HG03378 (cell line): ENCODE results near the gene DZIP3.

Source experiments
- ATAC-seq: cut with Tn5 transposase; IDR thresholded peaks from one replicate; pipeline ENCODE4 v1.9.1; 2021; ENCODE audit warnings: mild to moderate bottlenecking, moderate library complexity; ENCODE audit not compliant: unreplicated experiment

Gene DZIP3

GRCh38 chr3:108589081-108589997 lies at the start of gene DZIP3, which contains the start of gene CIP2A:
Gene DZIP3, plus strand, starts transcription at chr3:108589722. Its CDS starts 15,685 bp downstream, at chr3:108605407.
Gene CIP2A, minus strand, starts transcription at chr3:108589438. Its CDS starts 63 bp downstream, at chr3:108589375.
- ATAC-seq: peak; percentile 80

GRCh38 chr3:108546247-108546646 lies 43.3 kb upstream of the DZIP3 start:
- ATAC-seq: no peak

DNA sequence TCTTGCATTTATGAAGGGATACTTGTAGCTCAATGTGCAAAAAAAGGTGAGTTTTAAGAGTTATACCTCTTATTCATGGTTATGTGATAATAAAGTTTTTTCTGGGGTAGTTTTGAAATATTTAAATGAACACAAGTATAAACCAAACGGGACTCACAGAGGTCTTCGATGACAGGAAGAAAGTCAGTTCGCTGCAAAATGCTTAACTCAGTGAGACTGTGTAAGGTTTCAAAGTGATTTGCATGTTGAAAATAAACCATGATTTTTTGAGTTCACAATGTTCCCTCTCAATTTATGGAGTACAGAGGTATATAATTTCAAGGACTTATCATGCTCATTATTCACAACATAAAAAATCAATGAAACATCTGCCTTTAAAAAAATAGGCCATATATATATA lies 42.8 kb upstream of the DZIP3 start:
- ATAC-seq: no peak

GRCh38 chr3:108548304-108548703 lies 41.2 kb upstream of the DZIP3 start:
- ATAC-seq: no peak

GRCh38 chr3:108548886-108549285 lies 40.6 kb upstream of the DZIP3 start:
- ATAC-seq: no peak

GRCh38 chr3:108552267-108553159 lies 37.0 kb upstream of the DZIP3 start:
- ATAC-seq: no peak

- no peak for ATAC-seq
Observed at GRCh38 chr3:108554229-108554628, 35.3 kb upstream of the DZIP3 start.

GRCh38 chr3:108554913-108555571 lies 34.5 kb upstream of the DZIP3 start:
- no peak for ATAC-seq

DNA sequence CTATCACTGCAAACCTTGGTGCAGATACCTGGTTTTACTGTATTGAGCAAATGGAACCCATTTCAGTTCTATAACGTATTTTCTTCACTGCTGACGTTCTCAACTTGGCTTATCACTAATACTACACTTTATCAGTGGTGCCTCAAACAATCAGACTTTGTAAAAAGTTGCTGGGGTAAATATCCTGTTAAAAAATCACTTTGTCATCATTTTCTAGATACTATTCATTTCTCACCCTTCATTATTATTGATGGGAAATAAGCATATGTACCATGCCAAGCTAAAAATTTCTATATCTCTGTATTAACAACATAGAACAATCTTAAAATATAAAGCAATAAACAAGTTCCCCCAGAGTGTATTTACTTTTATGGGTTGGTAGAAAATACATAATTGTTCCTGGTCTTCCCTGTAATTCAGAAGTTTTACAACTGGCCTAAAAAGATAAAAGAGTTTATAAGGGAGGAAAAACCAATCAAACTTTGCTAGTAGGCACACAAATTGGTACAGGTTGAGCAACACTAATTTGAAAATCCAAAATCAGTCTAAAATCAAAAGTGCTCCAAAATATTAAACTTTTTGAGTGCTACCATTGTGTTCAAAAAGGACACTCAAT lies 33.4 kb upstream of the DZIP3 start:
- ATAC-seq: no peak

DNA sequence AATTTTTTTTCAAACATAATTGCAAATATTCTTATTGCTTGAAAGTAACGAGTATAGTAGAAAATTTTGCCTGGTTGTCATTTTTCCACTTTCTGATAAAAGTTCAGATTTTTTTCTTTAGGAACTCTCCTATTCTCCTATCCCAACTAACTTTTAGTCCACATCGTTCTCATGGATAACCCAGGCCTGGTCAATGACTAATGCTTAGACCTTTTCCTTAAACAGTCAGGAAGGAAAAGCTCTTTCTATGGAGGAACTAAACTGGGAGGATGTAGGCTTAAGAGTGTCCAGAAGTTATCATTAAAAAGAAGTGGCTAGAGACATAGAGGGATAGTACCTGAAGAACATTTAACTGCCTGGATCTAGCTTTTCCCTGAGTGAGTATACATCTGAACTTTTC lies 27.0 kb upstream of the DZIP3 start:
- ATAC-seq: no peak

- no peak for ATAC-seq
Observed at GRCh38 chr3:108564564-108564963, 25.0 kb upstream of the DZIP3 start.

DNA sequence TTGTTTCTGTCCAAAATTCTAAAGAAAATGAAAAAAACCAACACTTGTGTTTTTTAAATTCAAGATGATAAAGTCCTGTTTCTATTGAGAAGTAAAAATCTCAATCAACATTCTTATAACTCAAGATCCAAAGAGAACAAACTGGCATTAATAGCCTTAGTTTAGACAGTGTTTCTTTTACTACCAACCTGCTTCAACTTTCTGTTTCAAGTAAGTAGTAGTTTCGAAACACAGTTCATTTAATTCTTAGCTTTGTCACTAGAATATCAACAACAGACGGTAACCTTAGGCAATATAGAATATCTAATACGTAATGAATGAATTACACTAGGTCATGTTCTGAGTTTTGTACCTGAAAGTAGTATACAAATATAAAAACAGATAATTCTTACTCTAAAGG lies 24.0 kb upstream of the DZIP3 start:
- no peak for ATAC-seq

GRCh38 chr3:108566599-108566998 lies 22.9 kb upstream of the DZIP3 start:
- no peak for ATAC-seq

DNA sequence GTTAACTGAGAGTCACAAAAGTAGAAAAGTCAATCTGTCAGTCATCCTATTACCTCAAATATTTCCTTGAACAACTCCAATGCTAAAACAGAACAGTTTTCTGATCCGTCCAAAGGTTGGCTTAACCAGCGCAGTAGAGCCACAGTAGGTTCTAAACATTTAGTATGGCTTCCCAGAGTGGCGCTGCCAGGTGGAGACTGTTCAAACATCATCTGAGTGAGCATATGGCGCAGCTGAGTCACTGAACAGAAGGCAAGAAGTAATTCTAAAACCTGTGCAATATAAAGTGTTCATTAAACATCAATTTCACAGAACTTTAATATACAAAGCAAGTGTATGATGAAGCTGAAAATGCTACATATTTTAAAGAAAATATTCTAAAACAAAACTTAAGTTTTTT lies 20.2 kb upstream of the DZIP3 start:
- ATAC-seq: no peak

DNA sequence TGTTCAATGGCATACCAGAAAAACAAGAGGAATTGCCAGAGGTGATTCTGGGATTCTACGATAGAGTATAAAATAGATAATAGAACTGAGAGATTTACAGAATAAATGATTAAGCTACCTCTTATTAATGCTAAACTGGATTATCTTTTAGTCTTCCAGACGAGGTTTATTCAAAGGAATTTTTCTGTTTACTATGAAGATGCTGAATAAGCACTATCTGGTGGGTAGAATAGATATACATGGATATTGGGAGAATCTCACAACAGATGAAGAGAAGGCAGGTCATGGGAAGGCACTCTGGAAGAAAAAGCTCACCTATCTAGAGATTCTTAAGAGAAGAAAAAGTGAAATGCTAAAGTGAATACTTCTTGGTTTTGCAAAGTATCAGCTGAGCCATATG lies 11.5 kb upstream of the DZIP3 start:
- ATAC-seq: no peak

- ATAC-seq: no peak
Observed at GRCh38 chr3:108588601-108589000, 921 bp upstream of the DZIP3 start.

DNA sequence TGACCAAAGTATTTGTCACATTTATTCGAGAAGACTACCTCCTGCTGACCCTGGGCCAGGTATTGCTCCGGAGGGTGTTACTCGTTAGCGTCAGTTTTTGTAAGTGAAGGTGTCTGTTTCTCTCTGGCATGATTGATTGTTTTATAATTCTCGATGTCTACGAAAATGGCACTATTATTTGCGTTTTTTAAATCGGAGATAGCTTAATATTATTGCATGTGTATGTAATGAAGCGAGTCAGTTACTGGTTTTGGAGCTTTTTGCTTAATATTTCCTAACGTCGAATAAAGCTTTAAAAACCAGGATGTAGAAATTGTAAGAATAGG lies 439 bp downstream of the DZIP3 start:
- ATAC-seq: no peak

DNA sequence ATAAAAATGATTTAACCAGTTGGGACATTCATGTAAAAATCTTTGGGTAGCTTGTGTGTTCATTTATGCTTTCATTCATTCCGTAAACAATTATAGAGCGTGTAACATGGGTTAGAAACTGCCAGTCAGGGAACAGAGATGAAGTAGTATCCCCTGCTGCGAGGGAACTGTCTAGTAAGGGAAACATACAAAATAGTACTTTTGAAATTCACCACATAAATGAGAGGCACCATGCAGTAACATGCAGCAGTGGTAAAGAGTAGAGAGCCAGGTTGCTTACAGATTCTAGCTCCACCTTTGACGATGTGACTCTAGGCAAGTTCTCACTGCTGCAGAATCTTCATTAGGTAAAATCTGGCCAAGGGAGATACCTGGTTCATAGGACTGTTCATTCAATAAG lies 938 bp downstream of the DZIP3 start:
- ATAC-seq: no peak

- no peak for ATAC-seq
Observed at GRCh38 chr3:108595321-108595720, 5.8 kb downstream of the DZIP3 start.

GRCh38 chr3:108598375-108598774 lies 8.9 kb downstream of the DZIP3 start:
- ATAC-seq: no peak
